Measurements from ENCODE around the gene OR8U1. TPM values are rescaled to one million over a fixed set of nuclear protein-coding genes. Genes with fewer than 3 reads are reported as not detected.

OR8U1 gene
- total RNA-seq (2021; ENCODE audit: unreplicated experiment) (not detected), Bru-seq, nascent RNA (not detected), BruChase-seq, experiment 1, labeled RNA remaining after a 2-hour chase (not detected), BruChase-seq, experiment 2, labeled RNA remaining after a 6-hour chase (not detected)
- polyA plus RNA-seq (2012; ENCODE audit: insufficient read length): not detected
- long read RNA-seq: 0 reads

DNA sequence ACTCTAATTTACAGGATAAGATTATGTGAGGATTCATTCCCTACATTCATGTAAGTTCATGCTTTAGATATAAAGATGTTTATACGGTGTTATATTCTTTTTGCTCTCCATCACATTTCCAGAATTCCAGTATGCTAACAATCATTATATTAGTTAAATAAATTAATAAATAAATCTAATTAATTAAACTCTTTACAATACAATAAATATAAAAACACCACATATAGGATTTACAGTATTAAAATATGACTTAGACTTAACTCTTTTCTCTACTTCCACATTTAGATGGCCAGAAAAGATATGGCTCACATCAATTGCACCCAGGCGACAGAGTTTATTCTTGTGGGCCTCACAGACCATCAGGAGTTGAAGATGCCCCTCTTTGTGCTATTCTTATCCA is at the start of gene OR8U1:
TSS of gene OR8U1 (plus strand) at position 301 of the 400 bp plus-strand sequence. CDS start at position 301, 0 bp downstream.
- CTCF ChIA-PET: no interaction called here

GRCh38 chr11:56331861-56332491 is 43.4 kb upstream of the OR8U1 start:
- no peak overlapping the region; a peak in 1 of 4 replicates for H3K4me3 ChIP-seq (ENCODE audit: low read depth in 2 of 2, low read length in 2 of 2)
- H3K4me1 ChIP-seq (ENCODE audit: control insufficient read depth, insufficient read depth, low read length): no peaks in the 10 kb centered on the region
- no peak for ATAC-seq
- no TSS peak for BruUV-seq (replicated peaks)
- H3K27ac ChIP-seq (ENCODE audit: low read length): no peak overlapping the region
- H3K27me3 ChIP-seq (ENCODE audit: control insufficient read depth, insufficient read depth, low read length): no peaks in the 10 kb centered on the region
- intact Hi-C loops (cut with micrococcal nuclease; ENCODE audit: unreplicated experiment) (no loop called here), in situ Hi-C loops (cut with HindIII; ENCODE audit: low pct_unique_long_range_greater_than_20kb, low sequenced_read_pairs) (no loop called here)
- TF ChIP-seq REST (IDR thresholded peaks at IDR 0.05; ENCODE audit: insufficient read depth in 1 of 2, low read depth in 2 of 2, low read length in 1 of 2) (no peak), TCF7L2 (IDR thresholded peaks at IDR 0.05; ENCODE audit: low read depth, low read length) (no peak), CTCF (IDR thresholded peaks at IDR 0.05) (no peak), POLR2AphosphoS5 (IDR thresholded peaks at IDR 0.05; ENCODE audit: low read depth, low read length) (no peak), SIN3A (IDR thresholded peaks at IDR 0.05; ENCODE audit: borderline replicate concordance, insufficient read depth, low read depth, low read length) (no peak)
- ChIA-PET CTCF (no interaction called here), POLR2A (no interaction called here)
- no peak for DNase-seq (ENCODE audit: low read depth, low spot score)
- no peaks in the 10 kb centered on the region; the same call in 1 of the 2 replicates for H3K36me3 ChIP-seq (ENCODE audit: control insufficient read depth, insufficient read depth, low read length)
- no peaks in the 10 kb centered on the region for H3K9me3 ChIP-seq (ENCODE audit: control insufficient read depth, insufficient read depth, low read depth, low read length)

More for the DNA sequence above, at the start of gene OR8U1:
- H3K36me3 ChIP-seq (ENCODE audit: control insufficient read depth, insufficient read depth, low read length): no peaks in the 10 kb centered on the region
- ATAC-seq: no peak
- H3K9me3 ChIP-seq (ENCODE audit: control insufficient read depth, insufficient read depth, low read depth, low read length): no peaks in the 10 kb centered on the region
- TF ChIP-seq REST (IDR thresholded peaks at IDR 0.05; ENCODE audit: insufficient read depth in 1 of 2, low read depth in 2 of 2, low read length in 1 of 2) (no peak), SIN3A (IDR thresholded peaks at IDR 0.05; ENCODE audit: borderline replicate concordance, insufficient read depth, low read depth, low read length) (no peak)
- intact Hi-C loops (cut with micrococcal nuclease; ENCODE audit: unreplicated experiment) (no loop called here), in situ Hi-C loops (cut with HindIII; ENCODE audit: low pct_unique_long_range_greater_than_20kb, low sequenced_read_pairs) (no loop called here)
- no peak for DNase-seq (ENCODE audit: low read depth, low spot score)
- BruUV-seq (replicated peaks): no TSS peak
- H3K27me3 ChIP-seq (ENCODE audit: control insufficient read depth, insufficient read depth, low read length): no peaks in the 10 kb centered on the region
- POLR2A ChIA-PET: no interaction called here
- no peak within 1 kb of the TSS for H3K27ac ChIP-seq (ENCODE audit: low read length)
- H3K4me1 ChIP-seq (ENCODE audit: control insufficient read depth, insufficient read depth, low read length): no peaks in the 10 kb centered on the region
- no peak within 1 kb of the TSS for H3K4me3 ChIP-seq (ENCODE audit: low read depth in 2 of 2, low read length in 2 of 2)
